Measurements from ENCODE around the gene RAB7B. TPM values are rescaled to one million over a fixed set of nuclear protein-coding genes. Genes with fewer than 3 reads are reported as not detected.
A peak's percentile ranks its signal among the peaks of the same experiment; 100 is the strongest.

RAB7B gene
- total RNA-seq, 2 donors from 2014 or later = 0.78 TPM; not detected in 1

- H3K27me3 ChIP-seq = no peaks in the 10 kb centered on the region
- no peak overlapping the region for H3K27ac ChIP-seq
- DNase-seq (no peak), ATAC-seq (no peak)
- no peaks in the 10 kb centered on the region for H3K36me3 ChIP-seq (replicated peaks in 1 of 2; ENCODE audit: insufficient read depth in 1 of 2, low read depth in 2 of 2)
- no peak overlapping the region for H3K4me3 ChIP-seq
- intact Hi-C loops (cut with DNase I) = no loop called here
- peaks cover 25% of the 10 kb centered on the region for H3K4me1 ChIP-seq
- H3K9me3 ChIP-seq = no peaks in the 10 kb centered on the region
- 77 to 85% methylated on average over 12 of the region's 12 CpGs for WGBS, 2 donors
- TF ChIP-seq POLR2A (IDR thresholded peaks at IDR 0.05) = no peak
Observed at GRCh38 chr1:205988585-205988995, 14.6 kb downstream of the RAB7B start.

GRCh38 chr1:205986861-205987260, 16.3 kb downstream of the RAB7B start:
- intact Hi-C loops (cut with DNase I) = no loop called here
- Histone ChIP-seq H3K27me3 (no peaks in the 10 kb centered on the region), H3K4me1 (peaks cover 33% of the 10 kb centered on the region), H3K27ac (no peak overlapping the region), H3K9me3 (no peaks in the 10 kb centered on the region), H3K36me3 (replicated peaks in 1 of 2; ENCODE audit: insufficient read depth in 1 of 2, low read depth in 2 of 2) (no peaks in the 10 kb centered on the region), H3K4me3 (no peak overlapping the region)
- DNase-seq (no peak), ATAC-seq (no peak)
- no peak for TF ChIP-seq POLR2A (IDR thresholded peaks at IDR 0.05)
- TF ChIP-seq, protein P1, sequence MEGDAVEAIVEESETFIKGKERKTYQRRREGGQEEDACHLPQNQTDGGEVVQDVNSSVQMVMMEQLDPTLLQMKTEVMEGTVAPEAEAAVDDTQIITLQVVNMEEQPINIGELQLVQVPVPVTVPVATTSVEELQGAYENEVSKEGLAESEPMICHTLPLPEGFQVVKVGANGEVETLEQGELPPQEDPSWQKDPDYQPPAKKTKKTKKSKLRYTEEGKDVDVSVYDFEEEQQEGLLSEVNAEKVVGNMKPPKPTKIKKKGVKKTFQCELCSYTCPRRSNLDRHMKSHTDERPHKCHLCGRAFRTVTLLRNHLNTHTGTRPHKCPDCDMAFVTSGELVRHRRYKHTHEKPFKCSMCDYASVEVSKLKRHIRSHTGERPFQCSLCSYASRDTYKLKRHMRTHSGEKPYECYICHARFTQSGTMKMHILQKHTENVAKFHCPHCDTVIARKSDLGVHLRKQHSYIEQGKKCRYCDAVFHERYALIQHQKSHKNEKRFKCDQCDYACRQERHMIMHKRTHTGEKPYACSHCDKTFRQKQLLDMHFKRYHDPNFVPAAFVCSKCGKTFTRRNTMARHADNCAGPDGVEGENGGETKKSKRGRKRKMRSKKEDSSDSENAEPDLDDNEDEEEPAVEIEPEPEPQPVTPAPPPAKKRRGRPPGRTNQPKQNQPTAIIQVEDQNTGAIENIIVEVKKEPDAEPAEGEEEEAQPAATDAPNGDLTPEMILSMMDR (IDR thresholded peaks at IDR 0.05) = no peak
- 27 to 29% methylated on average over 2 of the region's 2 CpGs for WGBS, 2 donors

DNA sequence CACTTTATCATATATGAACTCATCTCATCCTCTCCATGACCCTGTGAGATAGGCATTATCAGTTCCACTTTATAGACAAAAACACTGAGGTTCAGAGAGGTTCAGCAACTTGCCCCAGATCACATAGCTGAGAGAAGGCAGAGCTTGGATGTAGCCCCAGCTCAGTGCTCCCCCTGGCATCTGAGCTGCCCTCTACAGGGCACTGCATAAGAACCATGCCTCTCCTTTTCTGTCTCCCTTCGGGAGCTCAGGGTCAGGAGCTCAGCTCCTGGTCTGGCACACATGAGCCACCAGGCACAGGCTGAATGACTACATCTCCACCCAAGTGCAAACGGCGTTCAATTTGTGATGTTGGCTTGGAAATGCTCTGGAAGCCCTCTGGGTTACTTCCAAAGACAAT, 16.9 kb downstream of the RAB7B start:
- H3K27me3 ChIP-seq = no peaks in the 10 kb centered on the region
- H3K4me1 ChIP-seq = peaks cover 33% of the 10 kb centered on the region
- no peak for DNase-seq
- no peak for TF ChIP-seq POLR2A (IDR thresholded peaks at IDR 0.05)
- TF ChIP-seq, protein P1 (IDR thresholded peaks at IDR 0.05) = no peak
- ATAC-seq = no peak
- intact Hi-C loops (cut with DNase I) = no loop called here
- no peaks in the 10 kb centered on the region for H3K36me3 ChIP-seq (replicated peaks in 1 of 2; ENCODE audit: insufficient read depth in 1 of 2, low read depth in 2 of 2)
- H3K27ac ChIP-seq = no peak overlapping the region
- WGBS, 2 donors = 0 to 80% methylated on average over 1 to 3 of the region's 3 CpGs
- no peak overlapping the region for H3K4me3 ChIP-seq
- H3K9me3 ChIP-seq = no peaks in the 10 kb centered on the region

GRCh38 chr1:205985330-205986005, 17.7 kb downstream of the RAB7B start:
- ATAC-seq (no peak), DNase-seq (no peak)
- intact Hi-C loops (cut with DNase I) = no loop called here
- no peak overlapping the region for H3K4me3 ChIP-seq
- H3K27ac ChIP-seq = peak overlapping the region in 2 of 4 donors; percentile 50 to 73
- no peaks in the 10 kb centered on the region for H3K27me3 ChIP-seq
- peaks cover 33% of the 10 kb centered on the region for H3K4me1 ChIP-seq
- no peaks in the 10 kb centered on the region for H3K9me3 ChIP-seq
- H3K36me3 ChIP-seq (replicated peaks in 1 of 2; ENCODE audit: insufficient read depth in 1 of 2, low read depth in 2 of 2) = no peaks in the 10 kb centered on the region
- TF ChIP-seq, protein P1 (IDR thresholded peaks at IDR 0.05) = no peak
- TF ChIP-seq POLR2A (IDR thresholded peaks at IDR 0.05) = no peak
- WGBS, 2 donors = 81 to 92% methylated on average over 5 to 9 of the region's 9 CpGs

GRCh38 chr1:205983925-205984725, 19.1 kb downstream of the RAB7B start:
- Histone ChIP-seq H3K36me3 (replicated peaks in 1 of 2; ENCODE audit: insufficient read depth in 1 of 2, low read depth in 2 of 2) (no peaks in the 10 kb centered on the region), H3K27ac (peak overlapping the region; percentile 4 to 74 (median 62)), H3K9me3 (no peaks in the 10 kb centered on the region), H3K27me3 (no peaks in the 10 kb centered on the region), H3K4me3 (no peak overlapping the region), H3K4me1 (peaks cover 33% of the 10 kb centered on the region)
- DNase-seq (peak; percentile 70 to 86 (median 78)), ATAC-seq (peak; percentile 91)
- WGBS, 2 donors = 28 to 42% methylated on average over 13 to 14 of the region's 14 CpGs
- intact Hi-C loops (cut with DNase I) = no loop called here
- peak in 1 of 3 donors; percentile 43 for TF ChIP-seq POLR2A (IDR thresholded peaks at IDR 0.05)
- TF ChIP-seq, protein P1 (IDR thresholded peaks at IDR 0.05) = peak; percentile 18 to 68 (median 50)

Data from body of pancreas (tissue), 4 donors.